HUES6 (cell line): ENCODE measurements around the gene BANF2.
"Not testable (repeated sequence)": the region's sequence is repeated elsewhere in the genome, so short reads cannot be mapped to it uniquely, and the experiment has no call there.

Experiments
- H3K27ac ChIP-seq: 2 replicates; pipeline ENCODE4 v1.7.0; 2013; ENCODE audit warnings: low read depth, mild to moderate bottlenecking, low read length, inconsistent platforms
- H3K27me3 ChIP-seq: 2 replicates; pipeline ENCODE4 v1.6.1; 2013; ENCODE audit warnings: low read length; ENCODE audit not compliant: control insufficient read depth, insufficient read depth
- H3K36me3 ChIP-seq: 2 replicates; pipeline ENCODE4 v1.6.1; 2013; ENCODE audit warnings: low read length; ENCODE audit not compliant: control insufficient read depth, insufficient read depth
- H3K4me1 ChIP-seq: 2 replicates; pipeline ENCODE4 v1.6.1; 2013; ENCODE audit warnings: low read length; ENCODE audit not compliant: control insufficient read depth, insufficient read depth
- H3K4me3 ChIP-seq: 2 replicates; pipeline ENCODE4 v1.5.1; 2013; ENCODE audit warnings: low read depth, low read length
- H3K9ac ChIP-seq: one replicate; pipeline ENCODE4 v1.6.1; 2013; ENCODE audit warnings: mild to moderate bottlenecking, low read length
- H3K9me3 ChIP-seq: 2 replicates; pipeline ENCODE4 v1.6.1; 2013; ENCODE audit warnings: low read depth, low read length; ENCODE audit not compliant: control insufficient read depth, insufficient read depth

BANF2 gene

GRCh38 chr20:17779011-17779410 is 79.2 kb downstream of the BANF2 start:
- H3K4me1 ChIP-seq, H3K36me3 ChIP-seq, H3K9ac ChIP-seq, H3K27ac ChIP-seq, H3K4me3 ChIP-seq, H3K27me3 ChIP-seq: not testable (repeated sequence)
- H3K9me3 ChIP-seq = peaks cover 26% of the 10 kb centered on the region

- Histone ChIP-seq H3K4me1 (no peaks in the 10 kb centered on the region), H3K4me3 (no peak overlapping the region), H3K36me3 (no peaks in the 10 kb centered on the region), H3K9me3 (peaks cover 13% of the 10 kb centered on the region), H3K27me3 (no peaks in the 10 kb centered on the region), H3K27ac (no peak overlapping the region), H3K9ac (no peak overlapping the region)
These were observed 83.0 kb downstream of the BANF2 start for GRCh38 chr20:17782768-17783167.

GRCh38 chr20:17783671-17784070 is 83.9 kb downstream of the BANF2 start:
- peaks cover 6% of the 10 kb centered on the region; the same call in 1 of the 2 replicates for H3K9me3 ChIP-seq
- no peaks in the 10 kb centered on the region for H3K27me3 ChIP-seq
- no peaks in the 10 kb centered on the region for H3K36me3 ChIP-seq
- H3K9ac ChIP-seq = no peak overlapping the region
- no peak overlapping the region for H3K4me3 ChIP-seq
- no peak overlapping the region for H3K27ac ChIP-seq
- H3K4me1 ChIP-seq = no peaks in the 10 kb centered on the region

GRCh38 chr20:17785007-17785406 is 85.2 kb downstream of the BANF2 start:
- no peaks in the 10 kb centered on the region for H3K36me3 ChIP-seq
- H3K27ac ChIP-seq = no peak overlapping the region
- H3K4me3 ChIP-seq = no peak overlapping the region
- no peak overlapping the region for H3K9ac ChIP-seq
- peaks cover 6% of the 10 kb centered on the region; the same call in 1 of the 2 replicates for H3K9me3 ChIP-seq
- H3K4me1 ChIP-seq = no peaks in the 10 kb centered on the region
- H3K27me3 ChIP-seq = no peaks in the 10 kb centered on the region
